HepG2 (cell line): ENCODE results near the gene NELFCD. TPM values are rescaled to one million over a fixed set of nuclear protein-coding genes. Genes with fewer than 3 reads are reported as not detected.
A peak's percentile ranks its signal among the peaks of the same experiment; 100 is the strongest.

Experiments used
- ADNP ChIP-seq: sonication (generic); formaldehyde crosslinking; IDR thresholded peaks from 2 replicates; pipeline ENCODE4 v1.4.0; 2020; ENCODE audit warnings: missing genetic modification reagents
- HNRNPLL ChIP-seq: fragments of 200-400 bp; formaldehyde crosslinking; IDR thresholded peaks from 2 replicates; pipeline ENCODE4 v1.6.1; 2017; ENCODE audit warnings: mild to moderate bottlenecking, low read depth, low read length; ENCODE audit not compliant: poor library complexity, severe bottlenecking
- MAFF ChIP-seq: IDR thresholded peaks from 2 replicates; pipeline ENCODE4 v1.6.1; 2011; ENCODE audit warnings: low read depth, low read length, improper control_type of control experiment
- MIXL1 ChIP-seq: IDR thresholded peaks from 2 replicates; pipeline ENCODE4 v1.6.1; 2016
- RORA ChIP-seq: sonication (generic); formaldehyde crosslinking; IDR thresholded peaks from 2 replicates; pipeline ENCODE4 v1.5.0; 2020; ENCODE audit warnings: mild to moderate bottlenecking, missing genetic modification reagents, moderate library complexity
- SAP130 ChIP-seq: IDR thresholded peaks from 2 replicates; pipeline ENCODE4 v1.6.1; 2016; ENCODE audit warnings: low read depth
- ZNF7 ChIP-seq: IDR thresholded peaks from 2 replicates; pipeline ENCODE4 v1.6.1; 2016; ENCODE audit warnings: missing biosample characterization, missing genetic modification reagents
- polyA plus RNA-seq, 8 experiments: library from polyadenylated mRNA; depleted of rRNA in 3 of 8; stranded (reverse) in 7 of 8; unstranded in 1 of 8; fragments of >200 nt; fragmentation: Illumina TruSeq in 4 of 8; extraction: Trizol in 4 of 8; gene quantifications; 2 replicates each; pipeline versions ENCODE4 v1.2.1 to v1.2.3, GENCODE V29; 2011 to 2016; ENCODE audit warnings: low read depth in 4 of 8, missing spikeins in 1 of 8, mixed read lengths in 1 of 8; ENCODE audit not compliant: insufficient read depth in 1 of 8
- total RNA-seq, 5 experiments: library from RNA; depleted of rRNA; stranded (reverse); fragments of >200 nt; fragmentation: Illumina TruSeq; extraction: Trizol; gene quantifications; 2 replicates each; pipeline ENCODE4 v1.2.3, GENCODE V29; 2016; ENCODE audit warnings: low read depth in 1 of 5
- TF ChIP-seq, protein P1 (sequence below): sonication (generic); formaldehyde crosslinking; IDR thresholded peaks from 2 replicates; pipeline ENCODE4 v1.4.0; 2020; ENCODE audit warnings: mild to moderate bottlenecking, missing genetic modification reagents
- TF ChIP-seq, protein P2 (sequence below): IDR thresholded peaks from 2 replicates; pipeline ENCODE4 v1.6.1; 2016; ENCODE audit warnings: mild to moderate bottlenecking
- TF ChIP-seq, protein P3 (sequence below): sonication (generic); formaldehyde crosslinking; IDR thresholded peaks from 2 replicates; pipeline ENCODE4 v1.4.0; 2020; ENCODE audit warnings: missing genetic modification reagents
- TF ChIP-seq, protein P4 (sequence below): sonication (generic); formaldehyde crosslinking; IDR thresholded peaks from 2 replicates; pipeline ENCODE4 v1.8.0; 2022; ENCODE audit warnings: mild to moderate bottlenecking, missing genetic modification reagents, borderline replicate concordance
- TF ChIP-seq, protein P5 (sequence below): IDR thresholded peaks from 2 replicates; pipeline ENCODE4 v1.6.1; 2016; ENCODE audit warnings: missing biosample characterization, missing genetic modification reagents, low read depth
- TF ChIP-seq, protein P6 (sequence below): sonication (generic); formaldehyde crosslinking; IDR thresholded peaks from 2 replicates; pipeline ENCODE4 v1.5.1; 2020; ENCODE audit warnings: mild to moderate bottlenecking, missing genetic modification reagents, moderate library complexity
- TF ChIP-seq, protein P7 (sequence below): IDR thresholded peaks from 2 replicates; pipeline ENCODE4 v1.6.1; 2016

The NELFCD gene
- total and polyA plus RNA-seq, 2 of the 13 experiments (the other 11 are each of a cell fraction or from before 2014, with no cell fraction given) = 159 to 203 TPM

DNA sequence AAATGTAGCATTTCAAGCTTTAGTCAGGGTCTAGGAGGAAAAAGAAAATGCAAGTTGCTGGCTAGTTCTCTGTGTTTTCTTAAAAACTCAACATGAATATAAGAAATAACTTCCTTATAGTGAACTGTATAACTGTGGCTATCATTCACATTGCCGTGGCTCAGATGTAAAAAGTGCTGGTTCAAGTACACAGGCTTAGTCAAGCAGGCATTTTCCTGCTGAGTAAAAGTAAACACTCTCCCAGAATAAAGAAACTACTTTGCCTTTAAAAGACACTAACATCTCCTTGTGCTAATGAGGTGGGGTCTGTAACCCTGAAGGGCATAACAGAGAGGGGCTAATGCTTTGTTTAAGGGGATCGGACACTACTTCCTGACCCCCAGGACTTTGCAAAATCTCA is 47.8 kb downstream of the NELFCD start (continued):
- TF ChIP-seq, protein P1, sequence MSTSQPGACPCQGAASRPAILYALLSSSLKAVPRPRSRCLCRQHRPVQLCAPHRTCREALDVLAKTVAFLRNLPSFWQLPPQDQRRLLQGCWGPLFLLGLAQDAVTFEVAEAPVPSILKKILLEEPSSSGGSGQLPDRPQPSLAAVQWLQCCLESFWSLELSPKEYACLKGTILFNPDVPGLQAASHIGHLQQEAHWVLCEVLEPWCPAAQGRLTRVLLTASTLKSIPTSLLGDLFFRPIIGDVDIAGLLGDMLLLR (CRISPR knock-in tag) = no peak
- TF ChIP-seq, protein P2, sequence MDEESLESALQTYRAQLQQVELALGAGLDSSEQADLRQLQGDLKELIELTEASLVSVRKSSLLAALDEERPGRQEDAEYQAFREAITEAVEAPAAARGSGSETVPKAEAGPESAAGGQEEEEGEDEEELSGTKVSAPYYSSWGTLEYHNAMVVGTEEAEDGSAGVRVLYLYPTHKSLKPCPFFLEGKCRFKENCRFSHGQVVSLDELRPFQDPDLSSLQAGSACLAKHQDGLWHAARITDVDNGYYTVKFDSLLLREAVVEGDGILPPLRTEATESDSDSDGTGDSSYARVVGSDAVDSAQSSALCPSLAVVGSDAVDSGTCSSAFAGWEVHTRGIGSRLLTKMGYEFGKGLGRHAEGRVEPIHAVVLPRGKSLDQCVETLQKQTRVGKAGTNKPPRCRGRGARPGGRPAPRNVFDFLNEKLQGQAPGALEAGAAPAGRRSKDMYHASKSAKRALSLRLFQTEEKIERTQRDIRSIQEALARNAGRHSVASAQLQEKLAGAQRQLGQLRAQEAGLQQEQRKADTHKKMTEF (CRISPR knock-in tag) = 0 out of 2 replicates have a peak, but pooled peaks have one; percentile 17
- TF ChIP-seq MAFF (0 out of 2 replicates have a peak, but pooled peaks have one; percentile 15), RORA (CRISPR knock-in tag) (no peak), ZNF7 (peak; percentile 78), ADNP (CRISPR knock-in tag) (no peak), SAP130 (peak; percentile 64), MIXL1 (CRISPR knock-in tag) (0 out of 2 replicates have a peak, but pooled peaks have one; percentile 18), HNRNPLL (no peak)
- TF ChIP-seq, protein P3, sequence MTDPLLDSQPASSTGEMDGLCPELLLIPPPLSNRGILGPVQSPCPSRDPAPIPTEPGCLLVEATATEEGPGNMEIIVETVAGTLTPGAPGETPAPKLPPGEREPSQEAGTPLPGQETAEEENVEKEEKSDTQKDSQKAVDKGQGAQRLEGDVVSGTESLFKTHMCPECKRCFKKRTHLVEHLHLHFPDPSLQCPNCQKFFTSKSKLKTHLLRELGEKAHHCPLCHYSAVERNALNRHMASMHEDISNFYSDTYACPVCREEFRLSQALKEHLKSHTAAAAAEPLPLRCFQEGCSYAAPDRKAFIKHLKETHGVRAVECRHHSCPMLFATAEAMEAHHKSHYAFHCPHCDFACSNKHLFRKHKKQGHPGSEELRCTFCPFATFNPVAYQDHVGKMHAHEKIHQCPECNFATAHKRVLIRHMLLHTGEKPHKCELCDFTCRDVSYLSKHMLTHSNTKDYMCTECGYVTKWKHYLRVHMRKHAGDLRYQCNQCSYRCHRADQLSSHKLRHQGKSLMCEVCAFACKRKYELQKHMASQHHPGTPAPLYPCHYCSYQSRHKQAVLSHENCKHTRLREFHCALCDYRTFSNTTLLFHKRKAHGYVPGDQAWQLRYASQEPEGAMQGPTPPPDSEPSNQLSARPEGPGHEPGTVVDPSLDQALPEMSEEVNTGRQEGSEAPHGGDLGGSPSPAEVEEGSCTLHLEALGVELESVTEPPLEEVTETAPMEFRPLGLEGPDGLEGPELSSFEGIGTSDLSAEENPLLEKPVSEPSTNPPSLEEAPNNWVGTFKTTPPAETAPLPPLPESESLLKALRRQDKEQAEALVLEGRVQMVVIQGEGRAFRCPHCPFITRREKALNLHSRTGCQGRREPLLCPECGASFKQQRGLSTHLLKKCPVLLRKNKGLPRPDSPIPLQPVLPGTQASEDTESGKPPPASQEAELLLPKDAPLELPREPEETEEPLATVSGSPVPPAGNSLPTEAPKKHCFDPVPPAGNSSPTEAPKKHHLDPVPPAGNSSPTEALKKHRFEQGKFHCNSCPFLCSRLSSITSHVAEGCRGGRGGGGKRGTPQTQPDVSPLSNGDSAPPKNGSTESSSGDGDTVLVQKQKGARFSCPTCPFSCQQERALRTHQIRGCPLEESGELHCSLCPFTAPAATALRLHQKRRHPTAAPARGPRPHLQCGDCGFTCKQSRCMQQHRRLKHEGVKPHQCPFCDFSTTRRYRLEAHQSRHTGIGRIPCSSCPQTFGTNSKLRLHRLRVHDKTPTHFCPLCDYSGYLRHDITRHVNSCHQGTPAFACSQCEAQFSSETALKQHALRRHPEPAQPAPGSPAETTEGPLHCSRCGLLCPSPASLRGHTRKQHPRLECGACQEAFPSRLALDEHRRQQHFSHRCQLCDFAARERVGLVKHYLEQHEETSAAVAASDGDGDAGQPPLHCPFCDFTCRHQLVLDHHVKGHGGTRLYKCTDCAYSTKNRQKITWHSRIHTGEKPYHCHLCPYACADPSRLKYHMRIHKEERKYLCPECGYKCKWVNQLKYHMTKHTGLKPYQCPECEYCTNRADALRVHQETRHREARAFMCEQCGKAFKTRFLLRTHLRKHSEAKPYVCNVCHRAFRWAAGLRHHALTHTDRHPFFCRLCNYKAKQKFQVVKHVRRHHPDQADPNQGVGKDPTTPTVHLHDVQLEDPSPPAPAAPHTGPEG (CRISPR knock-in tag) = no peak
- TF ChIP-seq, protein P4, sequence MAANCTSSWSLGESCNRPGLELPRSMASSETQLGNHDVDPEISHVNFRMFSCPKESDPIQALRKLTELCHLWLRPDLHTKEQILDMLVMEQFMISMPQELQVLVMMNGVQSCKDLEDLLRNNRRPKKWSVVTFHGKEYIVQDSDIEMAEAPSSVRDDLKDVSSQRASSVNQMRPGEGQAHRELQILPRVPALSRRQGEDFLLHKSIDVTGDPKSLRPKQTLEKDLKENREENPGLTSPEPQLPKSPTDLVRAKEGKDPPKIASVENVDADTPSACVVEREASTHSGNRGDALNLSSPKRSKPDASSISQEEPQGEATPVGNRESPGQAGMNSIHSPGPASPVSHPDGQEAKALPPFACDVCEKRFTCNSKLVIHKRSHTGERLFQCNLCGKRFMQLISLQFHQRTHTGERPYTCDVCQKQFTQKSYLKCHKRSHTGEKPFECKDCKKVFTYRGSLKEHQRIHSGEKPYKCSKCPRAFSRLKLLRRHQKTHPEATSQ (CRISPR knock-in tag) = no peak
- TF ChIP-seq, protein P5, sequence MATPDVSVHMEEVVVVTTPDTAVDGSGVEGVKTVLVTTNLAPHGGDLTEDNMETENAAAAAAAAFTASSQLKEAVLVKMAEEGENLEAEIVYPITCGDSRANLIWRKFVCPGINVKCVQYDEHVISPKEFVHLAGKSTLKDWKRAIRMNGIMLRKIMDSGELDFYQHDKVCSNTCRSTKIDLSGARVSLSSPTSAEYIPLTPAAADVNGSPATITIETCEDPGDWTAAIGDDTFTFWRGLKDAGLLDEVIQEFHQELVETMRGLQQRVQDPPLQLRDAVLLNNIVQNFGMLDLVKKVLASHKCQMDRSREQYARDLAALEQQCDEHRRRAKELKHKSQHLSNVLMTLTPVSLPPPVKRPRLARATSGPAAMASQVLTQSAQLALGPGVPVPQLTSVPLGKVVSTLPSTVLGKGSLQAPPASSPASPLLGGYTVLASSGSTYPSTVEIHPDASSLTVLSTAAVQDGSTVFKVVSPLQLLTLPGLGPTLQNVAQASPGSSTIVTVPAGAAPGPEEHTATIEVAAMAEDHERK (CRISPR knock-in tag) = no peak
- TF ChIP-seq, protein P6, sequence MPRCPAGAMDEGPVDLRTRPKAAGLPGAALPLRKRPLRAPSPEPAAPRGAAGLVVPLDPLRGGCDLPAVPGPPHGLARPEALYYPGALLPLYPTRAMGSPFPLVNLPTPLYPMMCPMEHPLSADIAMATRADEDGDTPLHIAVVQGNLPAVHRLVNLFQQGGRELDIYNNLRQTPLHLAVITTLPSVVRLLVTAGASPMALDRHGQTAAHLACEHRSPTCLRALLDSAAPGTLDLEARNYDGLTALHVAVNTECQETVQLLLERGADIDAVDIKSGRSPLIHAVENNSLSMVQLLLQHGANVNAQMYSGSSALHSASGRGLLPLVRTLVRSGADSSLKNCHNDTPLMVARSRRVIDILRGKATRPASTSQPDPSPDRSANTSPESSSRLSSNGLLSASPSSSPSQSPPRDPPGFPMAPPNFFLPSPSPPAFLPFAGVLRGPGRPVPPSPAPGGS (CRISPR knock-in tag) = no peak
- TF ChIP-seq, protein P7, sequence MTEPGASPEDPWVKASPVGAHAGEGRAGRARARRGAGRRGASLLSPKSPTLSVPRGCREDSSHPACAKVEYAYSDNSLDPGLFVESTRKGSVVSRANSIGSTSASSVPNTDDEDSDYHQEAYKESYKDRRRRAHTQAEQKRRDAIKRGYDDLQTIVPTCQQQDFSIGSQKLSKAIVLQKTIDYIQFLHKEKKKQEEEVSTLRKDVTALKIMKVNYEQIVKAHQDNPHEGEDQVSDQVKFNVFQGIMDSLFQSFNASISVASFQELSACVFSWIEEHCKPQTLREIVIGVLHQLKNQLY (CRISPR knock-in tag) = no peak
